ENCODE measurements around the gene RABGAP1. TPM values are rescaled to one million over a fixed set of nuclear protein-coding genes. Genes with fewer than 3 reads are reported as not detected.

RABGAP1 gene
- total RNA-seq, result 10 to 100 TPM; 19.4 to 35.2 (median 20.6) TPM
- 10 to 100 TPM in 1 of 2 donors, 1 to 10 TPM in 1; 7.6 to 11.7 TPM for polyA plus RNA-seq

DNA sequence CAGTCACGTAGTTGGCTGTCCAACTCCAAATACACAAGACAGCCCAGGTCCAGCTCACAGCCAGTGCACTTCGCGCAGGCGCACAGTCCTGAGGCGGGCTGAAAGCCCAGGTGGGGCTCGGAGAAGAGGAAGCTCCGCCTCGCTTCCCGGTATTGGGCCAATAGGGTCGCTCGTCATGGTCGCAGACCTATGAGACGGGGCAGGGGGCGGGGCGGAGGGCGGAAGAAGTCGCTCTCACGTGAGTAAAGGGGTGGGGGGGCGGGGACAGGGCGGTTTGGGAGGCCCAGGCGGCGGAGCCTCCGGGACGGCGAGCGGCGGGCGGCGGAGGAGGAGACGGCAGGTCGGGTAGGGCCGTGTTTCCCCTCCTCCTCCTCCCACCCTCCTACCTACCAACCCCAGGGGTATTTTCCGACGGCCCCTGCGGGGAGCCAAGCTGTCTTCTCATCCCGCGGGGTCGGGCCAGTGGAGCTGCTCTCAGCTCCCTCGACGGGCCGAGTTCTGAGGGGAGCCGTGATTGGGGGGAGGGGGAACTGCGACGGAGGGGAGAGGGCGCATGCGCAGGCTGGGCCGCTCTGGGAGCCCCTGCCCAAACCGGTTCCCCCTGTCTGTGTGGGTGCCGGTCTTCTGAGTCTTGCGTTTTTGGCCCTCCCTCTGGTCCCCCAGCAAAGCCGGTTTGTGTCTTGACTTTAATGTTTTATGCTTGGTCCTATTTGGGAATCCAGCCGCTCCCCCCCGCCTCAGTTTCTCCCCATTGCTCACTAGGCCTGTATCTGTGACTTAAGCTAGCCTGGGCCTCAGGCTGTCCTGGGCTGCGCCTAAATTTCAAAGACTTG lies at the start of gene RABGAP1:
Gene RABGAP1, plus strand, starts transcription at position 272 of the 833 bp plus-strand sequence. CDS start 16,040 bp downstream, outside the sequence.
- ATAC-seq, result peak; percentile 92 to 97 (median 94)
- TF ChIP-seq, protein P1, sequence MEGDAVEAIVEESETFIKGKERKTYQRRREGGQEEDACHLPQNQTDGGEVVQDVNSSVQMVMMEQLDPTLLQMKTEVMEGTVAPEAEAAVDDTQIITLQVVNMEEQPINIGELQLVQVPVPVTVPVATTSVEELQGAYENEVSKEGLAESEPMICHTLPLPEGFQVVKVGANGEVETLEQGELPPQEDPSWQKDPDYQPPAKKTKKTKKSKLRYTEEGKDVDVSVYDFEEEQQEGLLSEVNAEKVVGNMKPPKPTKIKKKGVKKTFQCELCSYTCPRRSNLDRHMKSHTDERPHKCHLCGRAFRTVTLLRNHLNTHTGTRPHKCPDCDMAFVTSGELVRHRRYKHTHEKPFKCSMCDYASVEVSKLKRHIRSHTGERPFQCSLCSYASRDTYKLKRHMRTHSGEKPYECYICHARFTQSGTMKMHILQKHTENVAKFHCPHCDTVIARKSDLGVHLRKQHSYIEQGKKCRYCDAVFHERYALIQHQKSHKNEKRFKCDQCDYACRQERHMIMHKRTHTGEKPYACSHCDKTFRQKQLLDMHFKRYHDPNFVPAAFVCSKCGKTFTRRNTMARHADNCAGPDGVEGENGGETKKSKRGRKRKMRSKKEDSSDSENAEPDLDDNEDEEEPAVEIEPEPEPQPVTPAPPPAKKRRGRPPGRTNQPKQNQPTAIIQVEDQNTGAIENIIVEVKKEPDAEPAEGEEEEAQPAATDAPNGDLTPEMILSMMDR (IDR thresholded peaks at IDR 0.05), result no peak
- intact Hi-C loops (cut with DNase I), result no loop called here
- no peaks in the 10 kb centered on the region for H3K9me3 ChIP-seq
- peak; percentile 99 to 100 (median 100) for DNase-seq
- H3K36me3 ChIP-seq, result peaks cover 0 to 10% (median 0%) of the 10 kb centered on the region in 3 donors
- WGBS, 2 donors, result 0 to 1% methylated on average over 41 to 52 of the region's 54 CpGs
- peak within 1 kb of the TSS; percentile 57 to 91 (median 82) for H3K27ac ChIP-seq
- peak within 1 kb of the TSS; percentile 48 to 78 (median 60) for H3K4me3 ChIP-seq
- no peaks in the 10 kb centered on the region for H3K27me3 ChIP-seq
- H3K4me1 ChIP-seq, result peaks cover 2 to 22% (median 15%) of the 10 kb centered on the region in 3 donors
- FAIRE-seq, result no peak

DNA sequence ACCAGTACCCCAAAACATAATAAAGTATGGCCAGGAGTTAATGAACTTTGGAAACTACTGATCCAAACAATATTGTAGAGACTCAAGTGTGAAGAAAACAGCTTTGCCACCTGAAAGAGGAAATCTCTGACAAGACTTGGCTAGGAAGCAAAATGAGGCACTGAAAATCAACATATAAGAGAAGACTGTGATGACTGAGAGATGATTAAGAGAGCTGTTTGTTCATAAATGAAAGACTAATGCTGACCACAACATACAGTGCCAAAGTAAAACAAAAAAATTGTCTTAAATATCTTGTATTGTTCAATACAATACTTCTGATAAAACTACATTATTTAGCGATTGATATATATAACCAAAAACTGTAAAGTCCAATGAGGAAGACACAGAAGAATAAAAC lies 42.9 kb upstream of the RABGAP1 start:
- H3K4me1 ChIP-seq, result peaks cover under 1 to 13% (median 2%) of the 10 kb centered on the region in 3 donors
- 93 to 95% methylated on average over 1 of the region's 1 CpG for WGBS, 2 donors
- H3K27ac ChIP-seq, result no peak overlapping the region
- H3K4me3 ChIP-seq, result no peak overlapping the region
- intact Hi-C loops (cut with DNase I), result no loop called here
- H3K27me3 ChIP-seq, result no peaks in the 10 kb centered on the region
- FAIRE-seq, result no peak
- H3K36me3 ChIP-seq, result peaks cover 0 to 14% (median 0%) of the 10 kb centered on the region in 3 donors
- TF ChIP-seq, protein P1 (IDR thresholded peaks at IDR 0.05), result no peak
- DNase-seq, result no peak
- no peak for ATAC-seq
- H3K9me3 ChIP-seq, result no peaks in the 10 kb centered on the region

DNA sequence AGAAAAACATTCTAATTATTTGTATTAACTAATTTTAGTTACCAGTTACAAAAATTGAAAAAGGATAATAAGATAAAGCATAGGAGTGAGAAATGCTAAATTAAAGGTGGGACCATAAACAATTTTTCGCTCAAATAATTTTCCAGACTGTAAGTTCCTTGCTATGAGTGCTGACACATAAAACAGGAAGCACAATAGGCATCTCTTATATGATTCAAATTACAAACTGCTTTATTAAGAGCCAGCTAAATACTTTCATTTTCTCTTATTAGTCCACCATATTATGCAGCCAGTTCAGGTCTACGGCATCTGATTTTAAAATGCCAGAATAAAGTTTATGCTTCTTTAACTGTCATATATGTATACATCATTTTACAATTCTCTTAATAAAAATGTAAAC lies 40.0 kb upstream of the RABGAP1 start:
- Histone ChIP-seq H3K27ac (no peak overlapping the region), H3K9me3 (no peaks in the 10 kb centered on the region), H3K27me3 (no peaks in the 10 kb centered on the region), H3K36me3 (peaks cover 0 to 6% (median 0%) of the 10 kb centered on the region in 3 donors), H3K4me3 (no peak overlapping the region), H3K4me1 (peaks cover 8 to 19% (median 12%) of the 10 kb centered on the region in 3 donors)
- ATAC-seq (no peak), DNase-seq (no peak), FAIRE-seq (peak; percentile 43)
- TF ChIP-seq, protein P1 (IDR thresholded peaks at IDR 0.05), result no peak
- intact Hi-C loops (cut with DNase I), result no loop called here
- 85 to 89% methylated on average over 2 of the region's 2 CpGs for WGBS, 2 donors

DNA sequence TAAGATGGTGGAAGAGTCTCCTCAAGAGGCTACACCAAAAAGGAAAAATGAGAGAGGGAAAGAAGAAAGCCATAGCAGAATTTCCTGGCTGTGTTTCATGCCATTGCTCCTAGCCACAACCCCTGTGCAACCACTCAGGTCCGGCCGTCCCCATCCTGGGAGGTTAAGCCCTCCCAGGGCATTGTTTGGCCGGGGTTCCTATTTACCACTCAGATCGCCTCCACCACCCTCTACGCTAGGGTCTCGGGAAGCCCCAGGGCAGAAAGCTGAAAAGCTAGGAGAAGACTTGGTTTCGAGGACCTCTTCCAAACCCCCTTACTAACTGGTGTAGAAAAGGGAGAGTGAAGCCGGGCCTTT lies 36.4 kb upstream of the RABGAP1 start:
- H3K4me3 ChIP-seq, result peak overlapping the region; percentile 83 to 91 (median 88)
- TF ChIP-seq, protein P1 (IDR thresholded peaks at IDR 0.05), result no peak
- peak overlapping the region in 3 of 4 donors; percentile 70 to 91 (median 81) for H3K27ac ChIP-seq
- 0 to 1% methylated on average over 8 of the region's 8 CpGs for WGBS, 2 donors
- peak in 3 of 6 donors; percentile 10 to 60 (median 30) for DNase-seq
- H3K36me3 ChIP-seq, result peaks cover 0 to 5% (median 0%) of the 10 kb centered on the region in 3 donors
- no peaks in the 10 kb centered on the region for H3K9me3 ChIP-seq
- intact Hi-C loops (cut with DNase I), result no loop called here
- no peaks in the 10 kb centered on the region for H3K27me3 ChIP-seq
- no peak for FAIRE-seq
- H3K4me1 ChIP-seq, result peaks cover 8 to 15% (median 12%) of the 10 kb centered on the region in 3 donors
- ATAC-seq, result peak; percentile 13 to 41 (median 30)

Measured in pancreas (tissue), 10 donors.